Upper lobe of left lung (tissue), 4 donors: ENCODE data around the gene POT1.

Experiments used
- CTCF ChIP-seq, 6 experiments: fragments of 450-650 bp in 4 of 6; fragments of 200-600 bp in 2 of 6; sonication (generic) in 2 of 6; IDR thresholded peaks; one replicate each; pipeline ENCODE4 v1.5.1; 2016 to 2019; ENCODE audit warnings: antibody characterized with exemption in 6 of 6
- POLR2AphosphoS5 ChIP-seq, 2 donors: sonication (generic); formaldehyde crosslinking; IDR thresholded peaks; one replicate each; pipeline ENCODE4 v1.5.1; 2017; ENCODE audit warnings: antibody characterized with exemption in 2 of 2

GRCh38 chr7:124942399-124942798, 12.8 kb upstream of the POT1 start:
- TF ChIP-seq POLR2AphosphoS5 (IDR thresholded peaks at IDR 0.05) = no peak
- no peak for TF ChIP-seq CTCF (IDR thresholded peaks at IDR 0.05)
